Body of pancreas (tissue), 4 donors: ENCODE measurements around the gene UBA52.

Source experiments
- CTCF ChIP-seq, 7 experiments: fragments of 450-650 bp in 4 of 7; fragments of 200-600 bp in 3 of 7; sonication (generic) in 3 of 7; IDR thresholded peaks; one replicate each; pipeline ENCODE4 v1.5.1; 2016 to 2019; ENCODE audit warnings: antibody characterized with exemption in 7 of 7
- POLR2A ChIP-seq, 3 donors: fragments of 450-650 bp; IDR thresholded peaks; one replicate each; pipeline ENCODE4 v1.6.1; 2016; ENCODE audit warnings: antibody characterized with exemption in 3 of 3, mild to moderate bottlenecking in 2 of 3

DNA sequence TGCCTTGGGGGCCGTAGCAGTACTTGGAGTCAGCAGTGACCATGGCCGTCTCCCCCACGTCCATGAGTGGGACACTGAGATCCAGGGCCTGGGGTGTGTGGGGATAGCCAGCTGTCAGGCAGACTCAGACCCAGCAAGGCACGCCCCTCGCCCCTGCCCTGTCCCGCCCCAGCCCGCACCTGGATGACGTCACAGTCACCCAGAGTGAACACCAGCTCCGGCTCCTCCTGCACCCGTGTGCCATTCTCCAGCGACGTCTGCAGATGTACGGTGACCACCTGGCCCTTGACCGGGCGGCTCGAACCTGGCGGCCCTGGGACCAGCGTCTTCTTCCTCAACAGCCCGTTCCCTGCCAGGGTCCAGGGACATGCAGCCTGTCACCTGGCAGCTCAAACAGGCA is 32.3 kb upstream of the UBA52 start:
- TF ChIP-seq CTCF (IDR thresholded peaks at IDR 0.05) (no peak), POLR2A (IDR thresholded peaks at IDR 0.05) (no peak)
